Stimulated activated CD4-positive, alpha-beta T cell treated with anti-CD3 and anti-CD28 coated beads, Interleukin-4, amount 100 ng/mL, for 24 hours (primary cell): ENCODE measurements around the gene STRN.
"Not testable (repeated sequence)": the region's sequence is repeated elsewhere in the genome, so short reads cannot be mapped to it uniquely, and the experiment has no call there.

ENCODE experiments used
- DNase-seq: peaks from one replicate; pipeline ENCODE4 v3.0.0-alpha.2; 2020

Gene STRN

DNA sequence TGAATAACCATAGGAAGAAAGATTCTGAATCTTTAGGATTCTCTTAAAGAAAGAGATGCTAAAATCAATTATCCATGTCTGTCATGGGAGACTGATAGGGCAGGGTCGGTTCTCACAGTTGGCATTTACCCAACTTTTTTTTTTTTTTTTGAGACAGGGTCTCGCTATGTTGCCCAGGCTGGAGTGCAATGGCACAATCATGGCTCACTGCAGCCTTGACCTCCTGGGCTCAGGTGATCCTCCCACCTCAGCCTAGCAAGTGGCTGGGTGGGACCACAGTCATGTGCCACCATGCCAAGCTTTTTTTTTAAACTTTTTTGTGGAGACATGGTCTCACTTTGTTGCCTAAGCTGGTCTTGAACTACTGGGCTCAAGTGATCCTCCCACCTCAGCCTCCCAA lies 141.7 kb downstream of the STRN start:
- not testable (repeated sequence) for DNase-seq

DNA sequence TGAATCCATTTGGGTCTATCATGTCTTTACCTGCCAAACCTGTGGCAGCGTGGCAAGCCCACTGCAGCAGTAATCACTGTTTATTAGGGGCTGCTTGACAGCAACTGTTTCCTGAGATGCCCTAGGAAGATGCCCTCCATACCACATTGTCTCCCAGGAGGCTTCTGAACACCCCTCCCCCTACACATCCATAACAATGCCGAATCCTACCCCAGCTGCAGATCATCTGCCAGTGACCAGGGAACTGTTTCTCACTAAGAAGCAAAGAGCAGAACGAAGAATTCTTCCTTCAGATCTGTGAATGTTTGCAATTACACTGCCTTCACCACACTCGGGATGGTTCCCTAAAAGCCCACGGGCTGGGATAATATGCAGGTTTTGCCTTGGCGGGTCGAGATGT lies 142.1 kb downstream of the STRN start:
- no peak for DNase-seq

DNA sequence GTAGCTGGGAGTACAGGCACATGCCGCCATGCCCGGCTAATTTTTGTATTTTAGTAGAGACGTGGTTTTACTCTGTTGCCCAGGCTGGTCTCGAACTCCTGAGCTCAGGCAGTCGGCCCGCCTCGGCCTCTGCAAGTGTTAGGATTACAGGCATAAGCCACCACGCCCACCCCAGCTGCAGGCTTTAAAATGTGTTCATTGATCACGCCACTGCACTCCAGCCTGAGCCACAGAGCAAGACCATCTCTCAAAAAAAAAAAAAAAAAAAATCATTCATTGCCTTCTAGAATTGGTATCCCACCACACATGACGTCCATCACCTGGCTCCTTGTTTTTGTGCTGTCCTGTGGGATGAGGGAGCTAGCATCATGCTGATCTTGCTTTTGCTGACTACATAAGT lies 142.5 kb downstream of the STRN start:
- DNase-seq: no peak

DNA sequence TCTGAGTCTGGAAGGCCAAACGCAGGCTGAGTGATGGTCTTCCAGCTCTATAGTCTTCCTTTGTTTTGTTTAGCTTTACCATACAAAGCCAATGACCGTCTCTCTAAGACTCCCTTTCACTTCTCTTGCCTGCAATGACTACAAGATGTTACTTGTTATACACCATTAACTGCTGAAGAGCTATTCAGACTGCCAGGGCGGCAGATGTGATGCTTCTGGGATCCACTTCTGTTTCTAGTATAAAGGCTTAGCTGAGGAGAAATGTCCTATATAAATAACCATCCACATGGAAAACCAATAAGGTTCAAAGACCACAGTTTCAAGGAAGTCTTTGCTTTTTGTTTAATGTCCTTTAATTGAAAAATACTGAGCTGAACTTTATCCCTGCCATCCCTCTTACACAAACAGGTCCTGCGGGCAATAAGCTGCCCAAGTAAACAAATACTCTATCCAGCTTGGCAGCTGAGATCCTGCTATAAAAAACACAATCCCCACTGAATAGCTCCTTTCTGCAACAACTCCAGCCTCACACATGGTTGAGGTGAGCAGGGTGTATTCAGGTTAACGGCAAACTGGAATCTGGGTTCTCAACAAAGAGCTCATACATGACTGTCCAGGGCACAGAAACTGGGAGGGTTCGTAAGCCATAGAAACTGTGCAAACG lies 145.3 kb downstream of the STRN start:
- DNase-seq: no peak

DNA sequence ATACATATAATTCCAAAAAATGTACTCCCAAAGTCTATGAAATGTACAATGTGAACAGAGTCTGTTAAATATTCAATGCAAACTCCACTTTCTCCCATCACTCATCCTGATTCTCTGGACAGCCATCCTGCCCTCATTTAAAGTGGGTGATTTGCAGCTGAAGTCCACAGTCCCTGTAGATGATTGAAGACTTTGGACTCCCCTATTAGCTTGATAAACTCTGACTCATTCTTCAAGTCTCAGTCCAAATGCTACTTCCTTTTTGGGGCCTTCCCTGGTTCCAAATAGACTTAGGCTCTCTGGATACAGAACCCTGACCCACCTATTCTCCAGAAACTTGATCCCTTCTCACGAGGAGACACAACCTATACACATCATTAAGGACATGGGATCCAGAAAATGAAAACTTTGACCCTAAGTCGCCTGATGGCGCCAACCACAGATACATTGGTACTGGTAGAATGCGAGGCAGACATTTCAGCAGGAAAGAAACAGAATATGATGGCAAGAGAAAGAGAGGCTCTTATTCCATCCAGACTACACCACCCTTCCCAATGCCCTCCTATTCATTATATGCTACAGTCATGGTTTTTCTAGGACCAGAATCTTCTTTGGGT lies 147.1 kb downstream of the STRN start:
- DNase-seq: no peak

DNA sequence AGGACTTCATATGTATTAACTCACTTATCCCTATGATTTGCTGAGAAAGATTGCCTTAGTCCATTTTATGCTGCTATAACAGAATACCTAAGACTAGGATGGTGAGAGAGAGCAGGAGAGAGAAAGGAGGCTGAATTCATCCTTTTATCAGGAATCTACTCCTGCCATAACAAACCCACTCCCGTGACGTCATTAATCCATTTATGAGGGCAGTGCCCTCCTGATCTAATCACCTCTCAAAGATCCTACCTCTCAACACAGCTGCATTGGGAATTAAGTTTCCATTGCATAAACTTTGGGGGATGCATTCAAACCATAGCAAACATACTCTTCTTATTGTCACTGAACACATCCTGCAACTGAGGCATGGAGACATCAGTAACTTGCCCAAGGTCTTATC lies 147.8 kb downstream of the STRN start:
- no peak for DNase-seq

DNA sequence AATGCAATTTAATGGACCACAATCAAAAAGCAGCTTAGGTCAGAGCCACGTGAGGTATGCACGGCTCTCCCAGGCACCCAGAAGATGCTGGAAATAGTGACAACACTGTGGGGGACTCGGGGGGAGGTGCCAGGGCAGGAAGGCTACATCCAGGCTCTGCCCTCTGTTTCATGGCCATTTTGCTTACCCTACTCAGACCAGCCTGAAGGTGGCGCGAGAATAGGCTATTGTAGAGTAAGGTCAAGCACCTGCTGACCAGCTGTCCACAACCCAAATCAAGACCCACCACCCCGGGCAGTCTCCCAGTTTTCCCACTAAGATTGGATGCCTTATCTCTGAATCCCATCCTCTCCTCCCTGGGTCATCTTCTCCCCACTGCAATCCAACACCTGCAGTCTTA lies 154.1 kb downstream of the STRN start:
- no peak for DNase-seq

DNA sequence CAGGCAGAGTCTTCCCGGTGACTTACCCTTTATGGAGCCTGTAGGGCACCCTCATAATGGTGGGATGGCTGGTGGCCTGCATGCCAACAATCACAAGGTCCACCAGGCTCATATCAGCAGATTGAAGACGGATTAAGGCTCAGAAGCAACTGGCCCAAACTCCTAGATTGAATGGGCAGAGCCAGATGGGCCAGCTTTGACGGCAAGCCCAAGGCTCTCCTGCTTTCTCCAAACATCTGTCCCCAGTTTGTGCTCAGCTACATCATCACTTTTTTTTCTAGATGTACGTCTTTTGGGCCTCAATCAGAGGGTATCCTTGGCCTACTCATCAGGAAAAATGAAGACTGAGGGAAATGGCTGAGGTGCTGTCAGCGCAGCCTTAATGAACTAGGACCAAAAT lies 155.3 kb downstream of the STRN start:
- no peak for DNase-seq

DNA sequence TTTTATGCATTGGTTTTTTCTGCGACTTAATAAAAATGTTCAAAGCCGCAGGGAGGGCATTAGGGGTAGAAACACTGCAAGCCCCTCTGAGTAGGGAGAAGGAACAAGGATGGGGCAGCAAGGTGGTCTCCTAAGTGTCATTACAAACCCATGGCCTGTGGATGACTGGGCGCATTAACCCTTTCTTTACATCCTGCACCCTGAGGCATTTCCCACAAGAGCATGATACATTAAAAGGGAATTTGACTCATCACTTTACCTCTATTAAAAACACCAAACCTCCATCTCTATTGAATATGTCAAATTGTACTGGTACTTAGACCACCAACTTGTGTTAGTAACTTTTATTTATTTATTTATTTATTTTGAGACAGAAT lies 157.3 kb downstream of the STRN start:
- DNase-seq: no peak

DNA sequence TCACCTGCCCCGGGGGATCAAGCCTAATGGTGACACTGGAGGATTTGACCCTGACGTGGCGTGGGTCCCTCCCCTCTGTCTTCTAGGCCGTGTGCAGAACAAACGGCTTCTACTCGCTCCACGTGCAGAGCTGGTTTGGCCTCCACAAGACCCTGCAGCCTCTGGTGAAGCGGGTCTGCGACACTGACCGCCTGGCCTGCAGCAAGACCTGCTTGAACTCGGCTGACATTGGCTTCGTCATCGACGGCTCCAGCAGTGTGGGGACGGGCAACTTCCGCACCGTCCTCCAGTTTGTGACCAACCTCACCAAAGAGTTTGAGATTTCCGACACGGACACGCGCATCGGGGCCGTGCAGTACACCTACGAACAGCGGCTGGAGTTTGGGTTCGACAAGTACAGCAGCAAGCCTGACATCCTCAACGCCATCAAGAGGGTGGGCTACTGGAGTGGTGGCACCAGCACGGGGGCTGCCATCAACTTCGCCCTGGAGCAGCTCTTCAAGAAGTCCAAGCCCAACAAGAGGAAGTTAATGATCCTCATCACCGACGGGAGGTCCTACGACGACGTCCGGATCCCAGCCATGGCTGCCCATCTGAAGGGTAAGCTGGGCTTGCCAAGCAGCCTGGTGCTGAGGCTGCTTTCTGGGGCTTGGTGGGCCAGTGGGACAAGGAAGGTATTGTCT lies 157.8 kb downstream of the STRN start:
- no peak for DNase-seq

DNA sequence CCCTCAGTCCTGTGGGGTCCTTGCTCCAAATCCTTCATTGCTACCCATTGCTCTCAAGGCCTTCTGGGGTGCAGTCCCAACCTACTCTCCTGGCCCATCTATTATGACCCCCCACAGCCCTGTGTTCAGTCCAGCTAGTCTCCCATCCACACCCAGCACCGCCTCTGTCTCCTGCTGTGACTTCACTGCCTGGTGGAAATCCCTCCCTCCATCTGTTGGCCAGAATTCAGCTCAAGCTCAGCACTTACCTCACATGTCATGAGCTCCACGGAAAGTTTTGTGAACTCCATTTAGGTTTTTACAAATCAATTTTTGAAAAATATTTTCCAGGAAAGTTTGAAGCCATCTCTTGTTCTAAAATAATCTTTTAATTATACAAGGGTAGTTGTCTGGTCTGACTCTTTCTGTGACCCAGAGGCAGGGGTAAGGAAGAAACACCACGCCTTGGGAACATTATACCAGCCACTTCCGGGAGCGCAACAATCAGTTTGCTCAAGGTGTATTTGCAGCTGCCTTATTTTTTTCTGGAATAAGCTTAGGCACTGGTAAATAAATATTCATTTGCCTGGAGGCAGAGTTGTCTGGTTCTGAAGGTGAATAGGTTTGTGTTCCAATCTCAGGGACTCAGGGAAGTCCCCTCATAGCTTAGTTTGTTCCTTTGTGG lies 159.0 kb downstream of the STRN start:
- DNase-seq: no peak

DNA sequence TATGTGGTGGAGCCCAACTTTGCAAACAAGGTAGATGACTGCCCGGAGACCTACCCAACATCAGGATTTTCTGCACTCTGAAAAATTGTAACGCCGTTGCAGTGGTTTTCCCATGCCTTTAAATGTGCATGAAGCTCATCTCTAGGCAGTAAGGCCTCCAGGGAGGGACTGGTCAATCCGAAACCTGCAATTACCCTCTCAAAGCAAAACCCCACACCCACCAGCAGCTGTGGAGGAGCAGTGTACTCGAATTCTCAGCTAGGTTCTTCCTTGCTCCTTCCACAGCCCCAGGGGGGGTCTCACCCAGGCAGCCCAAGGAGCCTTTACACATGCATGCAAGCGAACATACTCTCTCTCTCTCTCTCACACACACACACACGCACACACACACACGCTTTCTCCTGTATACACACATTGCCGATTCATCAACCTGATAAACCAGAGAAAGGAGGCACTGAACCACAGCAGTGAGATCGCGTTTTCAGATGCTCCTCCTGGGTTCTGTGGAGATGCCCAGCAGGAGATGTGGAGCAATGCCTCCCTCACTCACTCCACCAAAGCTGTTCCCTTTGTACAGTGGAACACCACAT lies 160.6 kb downstream of the STRN start:
- DNase-seq: no peak

DNA sequence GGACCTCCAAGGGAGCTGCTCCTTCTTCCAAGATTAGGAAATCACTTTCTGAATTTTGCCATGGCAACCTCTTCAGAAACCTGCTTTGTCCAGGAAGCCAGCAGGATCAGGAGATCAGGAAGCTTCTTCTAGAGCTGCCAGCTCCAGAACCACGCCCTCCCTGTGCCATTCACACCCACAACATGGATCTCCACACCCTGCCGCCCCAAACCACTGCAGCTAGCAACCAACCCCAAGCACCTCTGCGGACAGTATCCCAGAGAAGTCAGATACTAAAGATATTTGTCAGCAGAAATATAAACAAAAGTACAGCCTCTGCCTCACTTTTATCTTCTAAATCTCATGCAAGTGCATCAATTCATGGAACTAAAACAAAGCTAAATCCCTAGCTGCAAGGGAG lies 163.4 kb downstream of the STRN start:
- no peak for DNase-seq

DNA sequence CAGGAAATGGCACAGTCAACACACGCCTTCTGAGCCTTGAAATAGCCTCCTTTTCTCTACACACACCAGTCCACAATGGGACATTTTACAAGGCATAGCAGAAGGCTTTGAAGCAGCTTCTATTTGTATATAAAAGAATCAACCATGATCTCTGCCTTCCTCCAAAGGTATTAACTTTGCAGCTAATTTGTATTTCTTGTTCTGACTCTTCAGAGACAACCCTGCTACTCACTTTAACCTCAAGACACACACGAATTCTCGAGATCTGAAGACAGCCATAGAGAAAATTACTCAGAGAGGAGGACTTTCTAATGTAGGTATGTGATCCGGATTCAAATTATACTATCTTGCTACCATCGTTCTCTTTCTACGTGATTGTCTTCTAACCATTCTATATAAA lies 165.2 kb downstream of the STRN start:
- DNase-seq: no peak

DNA sequence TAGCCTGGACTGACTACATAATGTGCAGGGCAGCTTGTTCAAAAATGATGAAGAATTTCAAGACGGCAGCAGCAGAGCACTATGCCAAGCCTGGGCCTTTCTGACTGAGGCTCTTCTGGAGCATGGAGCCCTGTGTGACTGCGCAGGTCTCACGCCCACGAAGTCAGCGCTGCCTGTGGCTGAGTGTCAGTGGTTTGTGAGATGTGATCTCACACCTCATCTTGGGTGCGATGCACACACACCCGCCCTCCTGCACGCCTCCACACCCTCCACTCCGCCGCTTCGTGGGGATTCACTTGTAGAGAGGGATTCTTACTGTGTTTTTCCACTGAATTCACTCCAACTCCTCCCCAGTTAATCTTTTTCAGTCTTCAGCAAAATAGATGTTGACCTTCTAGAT lies 166.0 kb downstream of the STRN start:
- DNase-seq: peak; percentile 61

DNA sequence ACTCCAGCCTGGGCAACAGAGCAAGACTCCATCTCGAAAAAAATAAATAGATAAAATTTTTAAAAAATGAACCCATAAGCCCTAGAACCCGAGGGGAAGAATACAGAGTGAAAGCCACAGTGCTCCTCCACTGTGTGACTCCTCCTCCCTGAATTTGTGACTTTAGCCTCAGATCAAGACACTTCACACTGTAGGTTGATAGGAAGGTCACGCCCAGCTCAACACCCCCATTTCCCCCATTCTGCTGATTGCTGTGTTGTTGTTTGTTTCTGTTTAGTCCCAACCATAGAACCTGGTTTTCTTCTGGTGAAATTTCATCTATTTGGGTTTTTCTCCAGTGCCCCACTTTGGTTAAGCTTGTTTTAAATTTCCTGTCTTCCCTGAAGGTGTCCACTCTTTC lies 167.6 kb downstream of the STRN start:
- no peak for DNase-seq

DNA sequence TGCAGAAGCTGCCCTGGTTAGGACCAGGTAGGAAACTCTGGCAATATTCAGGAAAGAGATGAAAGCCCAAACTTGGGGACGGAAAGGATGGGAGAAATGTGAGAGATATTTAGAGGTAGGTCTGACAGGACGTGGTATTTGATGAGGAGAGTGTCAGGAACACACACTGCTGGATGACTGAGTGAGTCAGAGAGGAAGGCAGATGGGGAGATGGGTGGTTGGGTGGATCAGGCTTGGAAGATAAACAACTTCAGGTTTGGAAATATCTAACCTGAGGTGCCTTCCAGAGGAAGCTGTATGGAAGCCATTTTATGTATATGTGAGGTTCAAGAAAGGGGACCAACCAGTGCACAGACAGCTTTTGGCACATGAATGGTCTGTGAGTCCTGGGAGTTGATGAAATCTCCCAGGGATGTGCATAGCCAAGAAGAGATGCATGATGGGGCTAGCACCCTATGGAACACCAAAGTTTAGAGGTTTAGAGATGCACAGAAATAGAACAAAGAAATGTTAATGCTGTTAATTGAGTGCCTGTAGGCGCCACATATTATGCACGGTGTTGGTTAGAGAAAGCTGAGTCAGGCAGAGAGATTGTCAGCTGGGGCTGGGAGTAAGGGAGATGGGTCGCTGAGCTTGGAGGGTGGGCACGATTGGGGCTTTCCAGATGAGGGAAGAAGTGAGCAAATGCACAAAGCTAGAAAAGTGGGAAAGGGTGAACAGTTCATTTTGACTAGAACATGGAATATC lies 168.8 kb downstream of the STRN start:
- no peak for DNase-seq
